Liver (tissue), 9 donors: ENCODE results near the gene ZSCAN2. TPM values are rescaled to one million over a fixed set of nuclear protein-coding genes. Genes with fewer than 3 reads are reported as not detected.

Source experiments
- DNase-seq: peaks from one replicate; pipeline ENCODE4 v3.0.0-alpha.2; 2017; ENCODE audit warnings: low spot score
- H3K27ac ChIP-seq, 2 donors: one replicate each; pipeline ENCODE4 v1.7.0; 2013; ENCODE audit warnings: inconsistent platforms in 2 of 2, low read length in 2 of 2, control low read depth in 1 of 2, low read depth in 1 of 2, mild to moderate bottlenecking in 1 of 2
- H3K27me3 ChIP-seq, 4 donors: one replicate each; pipeline versions ENCODE4 v1.6.1 to v1.7.0; 2013; ENCODE audit warnings: low read length in 3 of 4, inconsistent platforms in 1 of 4, mild to moderate bottlenecking in 1 of 4, moderate library complexity in 1 of 4; ENCODE audit not compliant: control insufficient read depth in 4 of 4, insufficient read depth in 4 of 4
- H3K36me3 ChIP-seq, 4 donors: one replicate each; pipeline versions ENCODE4 v1.6.1 to v1.7.0; 2013; ENCODE audit warnings: low read length in 3 of 4, mild to moderate bottlenecking in 3 of 4, low read depth in 1 of 4, moderate library complexity in 1 of 4; ENCODE audit not compliant: control insufficient read depth in 4 of 4, insufficient read depth in 3 of 4
- H3K4me1 ChIP-seq, 4 donors: one replicate each; pipeline versions ENCODE4 v1.6.1 to v1.7.0; 2013; ENCODE audit warnings: low read length in 3 of 4, mild to moderate bottlenecking in 3 of 4, moderate library complexity in 1 of 4; ENCODE audit not compliant: control insufficient read depth in 4 of 4, insufficient read depth in 4 of 4
- H3K4me3 ChIP-seq, 3 donors: one replicate each; pipeline versions ENCODE4 v1.6.1 to v1.7.0; 2013; ENCODE audit warnings: low read length in 3 of 3, control low read depth in 1 of 3, low read depth in 1 of 3, mild to moderate bottlenecking in 1 of 3
- H3K9ac ChIP-seq, 2 donors: one replicate each; pipeline ENCODE4 v1.7.0; 2013; ENCODE audit warnings: low read length in 2 of 2, mild to moderate bottlenecking in 2 of 2, moderate library complexity in 2 of 2, control low read depth in 1 of 2, low read depth in 1 of 2
- H3K9me3 ChIP-seq, 4 donors: one replicate each; pipeline versions ENCODE4 v1.6.1 to v1.7.0; 2013; ENCODE audit warnings: low read length in 3 of 4; ENCODE audit not compliant: control insufficient read depth in 4 of 4
- CTCF ChIP-seq: fragments of 150-350 bp; IDR thresholded peaks from 2 replicates; pipeline ENCODE4 v1.5.1; 2017; ENCODE audit warnings: improper control_type of control experiment, low read depth, low read length; ENCODE audit not compliant: missing input control
- EGR1 ChIP-seq, 2 donors: IDR thresholded peaks; 2 replicates each; pipeline ENCODE4 v1.6.1; 2016 to 2018; ENCODE audit warnings: antibody characterized with exemption in 2 of 2, low read depth in 2 of 2
- FOXA1 ChIP-seq: IDR thresholded peaks from 2 replicates; pipeline ENCODE4 v1.6.1; 2016; ENCODE audit warnings: antibody characterized with exemption
- FOXA2 ChIP-seq: IDR thresholded peaks from 2 replicates; pipeline ENCODE4 v1.6.1; 2016; ENCODE audit warnings: antibody characterized with exemption
- GABPA ChIP-seq, 2 donors: IDR thresholded peaks in 1 of 2; conservative IDR thresholded peaks in 1 of 2; 2 replicates each; pipeline ENCODE4 v1.6.1; 2016; ENCODE audit warnings: antibody characterized with exemption in 2 of 2, mild to moderate bottlenecking in 1 of 2, moderate library complexity in 1 of 2
- HNF4A ChIP-seq, 2 donors: conservative IDR thresholded peaks; 2 replicates each; pipeline ENCODE4 v1.6.1; 2016; ENCODE audit warnings: antibody characterized with exemption in 2 of 2, mild to moderate bottlenecking in 2 of 2
- HNF4G ChIP-seq: IDR thresholded peaks from 2 replicates; pipeline ENCODE4 v1.6.1; 2016; ENCODE audit warnings: antibody characterized with exemption
- JUND ChIP-seq, 2 donors: IDR thresholded peaks; 2 replicates each; pipeline ENCODE4 v1.6.1; 2016; ENCODE audit warnings: antibody characterized with exemption in 2 of 2
- MAX ChIP-seq: IDR thresholded peaks from 2 replicates; pipeline ENCODE4 v1.6.1; 2016; ENCODE audit warnings: antibody characterized with exemption
- NR2F2 ChIP-seq: IDR thresholded peaks from 2 replicates; pipeline ENCODE4 v1.6.1; 2016; ENCODE audit warnings: antibody characterized with exemption
- RAD21 ChIP-seq, 2 donors: IDR thresholded peaks; 2 replicates each; pipeline ENCODE4 v1.6.1; 2016; ENCODE audit warnings: antibody characterized with exemption in 2 of 2, mild to moderate bottlenecking in 2 of 2
- RXRA ChIP-seq, 2 donors: IDR thresholded peaks; 2 replicates each; pipeline ENCODE4 v1.6.1; 2017 to 2018; ENCODE audit warnings: antibody characterized with exemption in 2 of 2, mild to moderate bottlenecking in 1 of 2
- TAF1 ChIP-seq: conservative IDR thresholded peaks from 2 replicates; pipeline ENCODE4 v1.6.1; 2016; ENCODE audit warnings: antibody characterized with exemption, mild to moderate bottlenecking
- YY1 ChIP-seq: IDR thresholded peaks from 2 replicates; pipeline ENCODE4 v1.6.1; 2016; ENCODE audit warnings: antibody characterized with exemption, mild to moderate bottlenecking
- WGBS: extraction: QIAGEN DNeasy Blood & Tissue Kit; methylation state at CpG from one replicate; pipeline ENCODE4 v1.1.7; 2013; 5-methylcytosine and 5-hydroxymethylcytosine counted together
- polyA plus RNA-seq, 2 donors: library from polyadenylated mRNA; stranded (reverse) in 1 of 2; unstranded in 1 of 2; fragments of 200-250 nt in 1 of 2; fragments of >200 nt in 1 of 2; fragmentation: Nextera tagmentation in 1 of 2; extraction: Ambion mirVana in 1 of 2; gene quantifications; one replicate each; pipeline versions ENCODE4 v1.2.1 to v1.2.3, GENCODE V29; 2013 to 2015
- total RNA-seq, 2 donors: library from RNA; depleted of rRNA; stranded (reverse); fragments of >200 nt; gene quantifications; one replicate each; pipeline ENCODE4 v1.2.3, GENCODE V29; 2014
- TF ChIP-seq, protein P1 (sequence below): IDR thresholded peaks from 2 replicates; pipeline ENCODE4 v1.6.1; 2016; ENCODE audit warnings: antibody characterized with exemption, mild to moderate bottlenecking
- TF ChIP-seq, protein P2 (sequence below): IDR thresholded peaks from 2 replicates; pipeline ENCODE4 v1.6.1; 2016; ENCODE audit warnings: antibody characterized with exemption
- TF ChIP-seq, protein P3 (sequence below): IDR thresholded peaks from 2 replicates; pipeline ENCODE4 v1.6.1; 2016; ENCODE audit warnings: antibody characterized with exemption
- donor health status: healthy.
- donor health status: healthy.
- donor health status: healthy.
- donor health status: healthy.
- donor health status: healthy.

The ZSCAN2 gene
- total and polyA plus RNA-seq, 4 donors = 5.4 to 11.0 (median 7.9) TPM

DNA sequence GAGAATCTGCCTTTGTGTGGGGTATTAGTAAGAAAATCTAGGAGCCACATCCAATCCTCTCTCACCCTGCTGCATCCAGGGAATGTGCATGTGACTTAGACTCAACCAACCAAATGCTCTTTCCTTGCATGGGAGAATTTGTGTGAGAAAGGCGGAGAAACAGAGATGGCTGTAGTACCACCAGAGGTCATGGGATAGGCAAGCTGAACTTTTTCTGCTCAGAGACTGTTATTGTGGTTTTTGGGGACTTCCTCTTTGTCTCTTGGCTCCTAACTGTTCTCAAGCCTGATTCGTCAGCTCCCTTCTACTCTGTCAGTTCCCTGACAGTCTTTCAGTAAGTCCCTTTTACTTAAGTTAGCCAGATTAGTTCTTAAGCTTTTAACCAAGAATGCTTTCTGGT is 2.6 kb upstream of the ZSCAN2 start:
- Histone ChIP-seq H3K4me1 (peaks cover 0 to 36% (median 10%) of the 10 kb centered on the region in 4 donors), H3K27me3 (no peaks in the 10 kb centered on the region), H3K36me3 (no peaks in the 10 kb centered on the region), H3K9ac (peak overlapping the region in 1 of 2 donors; percentile 23), H3K9me3 (no peaks in the 10 kb centered on the region), H3K27ac (peak overlapping the region in 1 of 2 donors; percentile 9), H3K4me3 (no peak overlapping the region)
- DNase-seq = no peak
- TF ChIP-seq NR2F2 (no peak), FOXA1 (no peak), MAX (no peak), EGR1 (IDR thresholded peaks at IDR 0.05; ENCODE audit: low read depth in 2 of 2) (no peak), CTCF (no peak), RAD21 (IDR thresholded peaks at IDR 0.05) (no peak), HNF4A (conservative IDR thresholded peaks at IDR 0.05) (no peak), FOXA2 (no peak)
- TF ChIP-seq, protein P1, sequence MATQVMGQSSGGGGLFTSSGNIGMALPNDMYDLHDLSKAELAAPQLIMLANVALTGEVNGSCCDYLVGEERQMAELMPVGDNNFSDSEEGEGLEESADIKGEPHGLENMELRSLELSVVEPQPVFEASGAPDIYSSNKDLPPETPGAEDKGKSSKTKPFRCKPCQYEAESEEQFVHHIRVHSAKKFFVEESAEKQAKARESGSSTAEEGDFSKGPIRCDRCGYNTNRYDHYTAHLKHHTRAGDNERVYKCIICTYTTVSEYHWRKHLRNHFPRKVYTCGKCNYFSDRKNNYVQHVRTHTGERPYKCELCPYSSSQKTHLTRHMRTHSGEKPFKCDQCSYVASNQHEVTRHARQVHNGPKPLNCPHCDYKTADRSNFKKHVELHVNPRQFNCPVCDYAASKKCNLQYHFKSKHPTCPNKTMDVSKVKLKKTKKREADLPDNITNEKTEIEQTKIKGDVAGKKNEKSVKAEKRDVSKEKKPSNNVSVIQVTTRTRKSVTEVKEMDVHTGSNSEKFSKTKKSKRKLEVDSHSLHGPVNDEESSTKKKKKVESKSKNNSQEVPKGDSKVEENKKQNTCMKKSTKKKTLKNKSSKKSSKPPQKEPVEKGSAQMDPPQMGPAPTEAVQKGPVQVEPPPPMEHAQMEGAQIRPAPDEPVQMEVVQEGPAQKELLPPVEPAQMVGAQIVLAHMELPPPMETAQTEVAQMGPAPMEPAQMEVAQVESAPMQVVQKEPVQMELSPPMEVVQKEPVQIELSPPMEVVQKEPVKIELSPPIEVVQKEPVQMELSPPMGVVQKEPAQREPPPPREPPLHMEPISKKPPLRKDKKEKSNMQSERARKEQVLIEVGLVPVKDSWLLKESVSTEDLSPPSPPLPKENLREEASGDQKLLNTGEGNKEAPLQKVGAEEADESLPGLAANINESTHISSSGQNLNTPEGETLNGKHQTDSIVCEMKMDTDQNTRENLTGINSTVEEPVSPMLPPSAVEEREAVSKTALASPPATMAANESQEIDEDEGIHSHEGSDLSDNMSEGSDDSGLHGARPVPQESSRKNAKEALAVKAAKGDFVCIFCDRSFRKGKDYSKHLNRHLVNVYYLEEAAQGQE = no peak
- TF ChIP-seq, protein P2, sequence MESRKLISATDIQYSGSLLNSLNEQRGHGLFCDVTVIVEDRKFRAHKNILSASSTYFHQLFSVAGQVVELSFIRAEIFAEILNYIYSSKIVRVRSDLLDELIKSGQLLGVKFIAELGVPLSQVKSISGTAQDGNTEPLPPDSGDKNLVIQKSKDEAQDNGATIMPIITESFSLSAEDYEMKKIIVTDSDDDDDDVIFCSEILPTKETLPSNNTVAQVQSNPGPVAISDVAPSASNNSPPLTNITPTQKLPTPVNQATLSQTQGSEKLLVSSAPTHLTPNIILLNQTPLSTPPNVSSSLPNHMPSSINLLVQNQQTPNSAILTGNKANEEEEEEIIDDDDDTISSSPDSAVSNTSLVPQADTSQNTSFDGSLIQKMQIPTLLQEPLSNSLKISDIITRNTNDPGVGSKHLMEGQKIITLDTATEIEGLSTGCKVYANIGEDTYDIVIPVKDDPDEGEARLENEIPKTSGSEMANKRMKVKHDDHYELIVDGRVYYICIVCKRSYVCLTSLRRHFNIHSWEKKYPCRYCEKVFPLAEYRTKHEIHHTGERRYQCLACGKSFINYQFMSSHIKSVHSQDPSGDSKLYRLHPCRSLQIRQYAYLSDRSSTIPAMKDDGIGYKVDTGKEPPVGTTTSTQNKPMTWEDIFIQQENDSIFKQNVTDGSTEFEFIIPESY = no peak
- 75% methylated on average over 2 of the region's 2 CpGs for WGBS

DNA sequence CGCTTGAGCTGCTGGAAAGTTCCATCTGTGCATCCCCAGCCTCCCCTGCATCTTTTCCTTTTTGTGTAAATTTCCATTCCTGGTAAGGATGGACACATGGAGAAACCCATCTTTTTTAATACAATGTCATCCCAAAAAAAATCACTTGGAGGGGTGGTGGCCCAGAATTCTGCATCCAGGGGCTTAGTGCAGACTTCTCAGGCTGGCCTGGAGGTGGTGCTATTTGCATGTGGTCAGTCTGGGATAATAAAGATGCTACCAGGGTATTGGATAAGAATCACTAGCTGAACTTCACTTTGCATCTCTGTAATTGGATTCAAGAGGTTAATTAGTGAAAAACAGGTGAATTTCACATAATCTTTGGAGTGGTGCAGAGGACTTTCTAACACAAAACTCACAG is 1.8 kb upstream of the ZSCAN2 start:
- WGBS = 55% methylated on average over 1 of the region's 1 CpG
- H3K4me1 ChIP-seq = peaks cover 0 to 34% (median 8%) of the 10 kb centered on the region in 4 donors
- no peaks in the 10 kb centered on the region for H3K27me3 ChIP-seq
- no peak overlapping the region for H3K9ac ChIP-seq
- no peak overlapping the region for H3K27ac ChIP-seq
- DNase-seq = peak; percentile 62
- no peaks in the 10 kb centered on the region for H3K9me3 ChIP-seq
- peaks cover 0 to 1% (median 0%) of the 10 kb centered on the region in 4 donors for H3K36me3 ChIP-seq
- no peak overlapping the region for H3K4me3 ChIP-seq
- TF ChIP-seq RXRA (IDR thresholded peaks at IDR 0.05) (peak in 1 of 2 donors; percentile 22), MAX (no peak), FOXA1 (no peak), JUND (IDR thresholded peaks at IDR 0.05) (no peak), RAD21 (IDR thresholded peaks at IDR 0.05) (peak; percentile 95 to 97), TAF1 (no peak), GABPA (IDR thresholded peaks at IDR 0.05 in 1 of 2, conservative IDR thresholded peaks at IDR 0.05 in 1 of 2) (no peak), YY1 (peak; percentile 16), HNF4G (no peak)
- TF ChIP-seq, protein P3, sequence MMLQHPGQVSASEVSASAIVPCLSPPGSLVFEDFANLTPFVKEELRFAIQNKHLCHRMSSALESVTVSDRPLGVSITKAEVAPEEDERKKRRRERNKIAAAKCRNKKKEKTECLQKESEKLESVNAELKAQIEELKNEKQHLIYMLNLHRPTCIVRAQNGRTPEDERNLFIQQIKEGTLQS = no peak
- TF ChIP-seq, protein P2 = no peak
- TF ChIP-seq, protein P1 = no peak
